ENCODE results near the gene STK32B.

STK32B gene

GRCh38 chr4:5028480-5028879 is 22.8 kb upstream of the STK32B start (continued):
- TF ChIP-seq, protein P1, sequence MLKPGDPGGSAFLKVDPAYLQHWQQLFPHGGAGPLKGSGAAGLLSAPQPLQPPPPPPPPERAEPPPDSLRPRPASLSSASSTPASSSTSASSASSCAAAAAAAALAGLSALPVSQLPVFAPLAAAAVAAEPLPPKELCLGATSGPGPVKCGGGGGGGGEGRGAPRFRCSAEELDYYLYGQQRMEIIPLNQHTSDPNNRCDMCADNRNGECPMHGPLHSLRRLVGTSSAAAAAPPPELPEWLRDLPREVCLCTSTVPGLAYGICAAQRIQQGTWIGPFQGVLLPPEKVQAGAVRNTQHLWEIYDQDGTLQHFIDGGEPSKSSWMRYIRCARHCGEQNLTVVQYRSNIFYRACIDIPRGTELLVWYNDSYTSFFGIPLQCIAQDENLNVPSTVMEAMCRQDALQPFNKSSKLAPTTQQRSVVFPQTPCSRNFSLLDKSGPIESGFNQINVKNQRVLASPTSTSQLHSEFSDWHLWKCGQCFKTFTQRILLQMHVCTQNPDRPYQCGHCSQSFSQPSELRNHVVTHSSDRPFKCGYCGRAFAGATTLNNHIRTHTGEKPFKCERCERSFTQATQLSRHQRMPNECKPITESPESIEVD (tag by site-specific recombination; IDR thresholded peaks at IDR 0.05) = no peak
- TF ChIP-seq ZBTB11 (tag by site-specific recombination; conservative IDR thresholded peaks at IDR 0.05; ENCODE audit: low read depth) = no peak

GRCh38 chr4:5029447-5029846 is 21.8 kb upstream of the STK32B start:
- ChIA-PET CTCF (no interaction called here), POLR2A (no interaction called here)
- no peak for TF ChIP-seq ZNF626 (tag by site-specific recombination; IDR thresholded peaks at IDR 0.05)
- TF ChIP-seq GFI1B (tag by site-specific recombination; IDR thresholded peaks at IDR 0.05) = no peak
- H3K4me1 ChIP-seq (ENCODE audit: control insufficient read depth, insufficient read depth, low read length) = no peaks in the 10 kb centered on the region
- H3K27ac ChIP-seq (ENCODE audit: extremely low read depth, low read depth, low read length) = no peak overlapping the region
- no peak overlapping the region for H3K4me3 ChIP-seq (ENCODE audit: low read depth, low read length)
- no peaks in the 10 kb centered on the region for H3K36me3 ChIP-seq (ENCODE audit: control insufficient read depth in 2 of 2, insufficient read depth in 1 of 2, low read length in 2 of 2)
- no peaks in the 10 kb centered on the region for H3K9me3 ChIP-seq (ENCODE audit: control insufficient read depth, insufficient read depth, low read depth, low read length)

GRCh38 chr4:5030221-5030620 is 21.1 kb upstream of the STK32B start:
- Histone ChIP-seq H3K4me1 (ENCODE audit: control insufficient read depth, insufficient read depth, low read length) (no peaks in the 10 kb centered on the region), H3K27ac (ENCODE audit: extremely low read depth, low read depth, low read length) (no peak overlapping the region), H3K36me3 (ENCODE audit: control insufficient read depth in 2 of 2, insufficient read depth in 1 of 2, low read length in 2 of 2) (no peaks in the 10 kb centered on the region), H3K9me3 (ENCODE audit: control insufficient read depth, insufficient read depth, low read depth, low read length) (no peaks in the 10 kb centered on the region), H3K4me3 (ENCODE audit: low read depth, low read length) (no peak overlapping the region)
- TF ChIP-seq ZIC2 (tag by site-specific recombination; IDR thresholded peaks at IDR 0.05) (no peak), ZNF311 (tag by site-specific recombination; IDR thresholded peaks at IDR 0.05; ENCODE audit: borderline replicate concordance) (no peak), ZNF132 (tag by site-specific recombination; IDR thresholded peaks at IDR 0.05; ENCODE audit: borderline replicate concordance) (no peak), ZNF843 (tag by site-specific recombination; IDR thresholded peaks at IDR 0.05) (no peak)
- ChIA-PET CTCF (interaction anchor here (0.7 to 1.0 kb wide), 2 partner anchors 20 to 96 kb away, joined by 3 read pairs; no protein-coding TSS in a partner anchor), POLR2A (no interaction called here)

GRCh38 chr4:5030927-5031326 is 20.4 kb upstream of the STK32B start:
- POLR2A ChIA-PET = no interaction called here
- CTCF ChIA-PET = interaction anchor here (1.0 kb wide), 1 partner anchor 19 kb away, joined by 3 read pairs; no protein-coding TSS in a partner anchor

More at GRCh38 chr4:5030927-5031326, 20.4 kb upstream of the STK32B start:
- Histone ChIP-seq H3K27ac (ENCODE audit: extremely low read depth, low read depth, low read length) (no peak overlapping the region), H3K36me3 (ENCODE audit: control insufficient read depth in 2 of 2, insufficient read depth in 1 of 2, low read length in 2 of 2) (no peaks in the 10 kb centered on the region), H3K9me3 (ENCODE audit: control insufficient read depth, insufficient read depth, low read depth, low read length) (no peaks in the 10 kb centered on the region), H3K4me1 (ENCODE audit: control insufficient read depth, insufficient read depth, low read length) (no peaks in the 10 kb centered on the region), H3K4me3 (ENCODE audit: low read depth, low read length) (no peak overlapping the region)
- TF ChIP-seq ZNF776 (tag by site-specific recombination; IDR thresholded peaks at IDR 0.05; ENCODE audit: borderline replicate concordance) (no peak), ZNF10 (tag by site-specific recombination; IDR thresholded peaks at IDR 0.05) (peak; percentile 94)
- TF ChIP-seq, protein P2, sequence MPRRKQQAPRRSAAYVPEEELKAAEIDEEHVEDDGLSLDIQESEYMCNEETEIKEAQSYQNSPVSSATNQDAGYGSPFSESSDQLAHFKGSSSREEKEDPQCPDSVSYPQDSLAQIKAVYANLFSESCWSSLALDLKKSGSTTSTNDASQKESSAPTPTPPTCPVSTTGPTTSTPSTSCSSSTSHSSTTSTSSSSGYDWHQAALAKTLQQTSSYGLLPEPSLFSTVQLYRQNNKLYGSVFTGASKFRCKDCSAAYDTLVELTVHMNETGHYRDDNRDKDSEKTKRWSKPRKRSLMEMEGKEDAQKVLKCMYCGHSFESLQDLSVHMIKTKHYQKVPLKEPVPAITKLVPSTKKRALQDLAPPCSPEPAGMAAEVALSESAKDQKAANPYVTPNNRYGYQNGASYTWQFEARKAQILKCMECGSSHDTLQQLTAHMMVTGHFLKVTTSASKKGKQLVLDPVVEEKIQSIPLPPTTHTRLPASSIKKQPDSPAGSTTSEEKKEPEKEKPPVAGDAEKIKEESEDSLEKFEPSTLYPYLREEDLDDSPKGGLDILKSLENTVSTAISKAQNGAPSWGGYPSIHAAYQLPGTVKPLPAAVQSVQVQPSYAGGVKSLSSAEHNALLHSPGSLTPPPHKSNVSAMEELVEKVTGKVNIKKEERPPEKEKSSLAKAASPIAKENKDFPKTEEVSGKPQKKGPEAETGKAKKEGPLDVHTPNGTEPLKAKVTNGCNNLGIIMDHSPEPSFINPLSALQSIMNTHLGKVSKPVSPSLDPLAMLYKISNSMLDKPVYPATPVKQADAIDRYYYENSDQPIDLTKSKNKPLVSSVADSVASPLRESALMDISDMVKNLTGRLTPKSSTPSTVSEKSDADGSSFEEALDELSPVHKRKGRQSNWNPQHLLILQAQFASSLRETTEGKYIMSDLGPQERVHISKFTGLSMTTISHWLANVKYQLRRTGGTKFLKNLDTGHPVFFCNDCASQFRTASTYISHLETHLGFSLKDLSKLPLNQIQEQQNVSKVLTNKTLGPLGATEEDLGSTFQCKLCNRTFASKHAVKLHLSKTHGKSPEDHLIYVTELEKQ (tag by site-specific recombination; IDR thresholded peaks at IDR 0.05; ENCODE audit: borderline replicate concordance) = no peak

Measured in HEK293 (cell line).